ENCODE data around the gene FUT8.

Gene FUT8

DNA sequence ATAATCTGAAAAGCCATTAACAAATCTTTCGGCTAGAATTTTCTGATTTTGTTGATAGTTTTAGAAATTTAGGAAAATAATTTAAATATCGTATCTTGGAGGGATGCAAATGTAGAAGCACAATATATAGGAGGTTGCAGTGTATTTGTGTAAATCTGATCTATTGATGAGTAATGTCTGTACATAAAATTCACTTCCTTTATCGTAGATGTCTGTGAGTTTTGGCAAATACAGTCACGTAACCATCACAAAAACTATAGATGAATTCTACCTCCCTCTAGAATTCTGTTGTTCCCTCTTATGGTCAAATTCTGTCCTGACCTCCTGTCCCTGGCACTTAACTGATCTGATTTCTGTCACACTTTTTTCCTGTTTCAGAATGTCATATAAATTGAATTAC is 151.8 kb downstream of the FUT8 start:
- TF ChIP-seq, protein P1, sequence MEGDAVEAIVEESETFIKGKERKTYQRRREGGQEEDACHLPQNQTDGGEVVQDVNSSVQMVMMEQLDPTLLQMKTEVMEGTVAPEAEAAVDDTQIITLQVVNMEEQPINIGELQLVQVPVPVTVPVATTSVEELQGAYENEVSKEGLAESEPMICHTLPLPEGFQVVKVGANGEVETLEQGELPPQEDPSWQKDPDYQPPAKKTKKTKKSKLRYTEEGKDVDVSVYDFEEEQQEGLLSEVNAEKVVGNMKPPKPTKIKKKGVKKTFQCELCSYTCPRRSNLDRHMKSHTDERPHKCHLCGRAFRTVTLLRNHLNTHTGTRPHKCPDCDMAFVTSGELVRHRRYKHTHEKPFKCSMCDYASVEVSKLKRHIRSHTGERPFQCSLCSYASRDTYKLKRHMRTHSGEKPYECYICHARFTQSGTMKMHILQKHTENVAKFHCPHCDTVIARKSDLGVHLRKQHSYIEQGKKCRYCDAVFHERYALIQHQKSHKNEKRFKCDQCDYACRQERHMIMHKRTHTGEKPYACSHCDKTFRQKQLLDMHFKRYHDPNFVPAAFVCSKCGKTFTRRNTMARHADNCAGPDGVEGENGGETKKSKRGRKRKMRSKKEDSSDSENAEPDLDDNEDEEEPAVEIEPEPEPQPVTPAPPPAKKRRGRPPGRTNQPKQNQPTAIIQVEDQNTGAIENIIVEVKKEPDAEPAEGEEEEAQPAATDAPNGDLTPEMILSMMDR (IDR thresholded peaks at IDR 0.05) = no peak
- no peaks in the 10 kb centered on the region for H3K36me3 ChIP-seq (ENCODE audit: control insufficient read depth, insufficient read depth, low read length)
- no peaks in the 10 kb centered on the region for H3K4me1 ChIP-seq
- no peaks in the 10 kb centered on the region for H3K9me3 ChIP-seq (ENCODE audit: control insufficient read depth, low read length)
- H2AFZ ChIP-seq = no peak overlapping the region
- no peak overlapping the region for H3K9ac ChIP-seq
- H3K79me2 ChIP-seq = no peaks in the 10 kb centered on the region
- no peak overlapping the region for H3K27ac ChIP-seq
- no peak overlapping the region for H3K4me3 ChIP-seq (ENCODE audit: low read depth, low read length)
- no peak overlapping the region for H3K4me2 ChIP-seq (ENCODE audit: low read length)
- no peaks in the 10 kb centered on the region for H3K27me3 ChIP-seq (ENCODE audit: control insufficient read depth, insufficient read depth, low read length)

DNA sequence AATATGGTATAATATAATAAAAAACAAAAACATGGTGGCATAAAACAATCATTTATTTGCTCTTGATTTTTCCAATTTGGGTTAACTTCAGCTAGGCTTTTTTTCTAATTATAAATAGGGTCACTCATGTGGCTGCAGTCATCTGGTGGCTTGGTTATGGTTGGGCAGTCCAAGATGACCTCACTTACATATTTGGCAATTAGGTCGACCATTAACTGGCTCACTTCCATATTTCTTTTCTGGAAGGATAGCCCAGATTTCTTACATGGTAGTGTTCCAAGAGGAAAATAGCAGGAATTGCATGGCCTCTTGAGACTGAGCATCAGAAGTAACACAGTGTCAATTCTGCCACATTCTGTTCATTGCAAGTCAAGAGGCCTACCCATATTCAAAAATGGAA is 153.4 kb downstream of the FUT8 start:
- Histone ChIP-seq H3K9ac (no peak overlapping the region), H3K9me3 (ENCODE audit: control insufficient read depth, low read length) (no peaks in the 10 kb centered on the region), H3K79me2 (no peaks in the 10 kb centered on the region), H3K27me3 (ENCODE audit: control insufficient read depth, insufficient read depth, low read length) (no peaks in the 10 kb centered on the region), H2AFZ (no peak overlapping the region), H3K27ac (no peak overlapping the region), H3K4me1 (no peaks in the 10 kb centered on the region), H3K4me2 (ENCODE audit: low read length) (no peak overlapping the region), H3K4me3 (ENCODE audit: low read depth, low read length) (no peak overlapping the region), H3K36me3 (ENCODE audit: control insufficient read depth, insufficient read depth, low read length) (no peaks in the 10 kb centered on the region)
- TF ChIP-seq, protein P1 (IDR thresholded peaks at IDR 0.05) = no peak

DNA sequence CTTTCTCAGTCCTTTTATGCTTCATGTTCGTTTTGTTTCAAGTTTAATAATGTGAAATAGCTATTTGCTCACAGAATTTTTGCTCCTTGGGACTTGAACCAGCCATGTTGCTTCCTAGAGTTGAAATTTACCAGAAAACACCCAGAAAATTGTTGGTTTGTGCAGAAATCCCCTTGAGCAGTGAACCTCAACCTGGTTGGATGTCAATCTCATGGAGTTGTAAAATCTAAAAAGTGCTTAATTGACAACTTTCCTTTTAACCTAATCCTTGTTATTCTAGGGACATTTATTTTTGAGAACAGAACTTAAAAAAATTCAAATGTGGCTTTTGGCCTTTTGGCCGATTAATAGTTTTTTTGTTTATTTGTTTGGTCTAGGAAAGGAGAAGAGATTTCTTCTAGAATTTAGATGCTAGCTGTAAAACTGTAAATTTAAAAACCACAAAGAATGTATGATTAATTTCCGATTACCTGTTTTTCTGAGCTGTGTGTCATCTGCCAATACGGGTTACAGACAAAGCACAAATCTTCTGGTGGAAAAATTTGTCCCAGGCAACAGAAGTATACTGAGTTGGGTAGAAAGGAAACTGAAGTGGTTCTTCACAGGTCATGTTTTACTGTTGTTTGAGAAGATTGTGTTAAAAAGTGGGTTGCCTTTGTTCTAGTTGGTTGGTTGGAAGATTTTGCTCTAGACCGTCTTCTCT is 154.4 kb downstream of the FUT8 start:
- TF ChIP-seq, protein P1 (IDR thresholded peaks at IDR 0.05) = no peak
- no peaks in the 10 kb centered on the region for H3K79me2 ChIP-seq
- no peak overlapping the region for H2AFZ ChIP-seq
- H3K4me3 ChIP-seq (ENCODE audit: low read depth, low read length) = no peak overlapping the region
- H3K9me3 ChIP-seq (ENCODE audit: control insufficient read depth, low read length) = no peaks in the 10 kb centered on the region
- no peaks in the 10 kb centered on the region for H3K36me3 ChIP-seq (ENCODE audit: control insufficient read depth, insufficient read depth, low read length)
- H3K4me2 ChIP-seq (ENCODE audit: low read length) = no peak overlapping the region
- H3K9ac ChIP-seq = no peak overlapping the region
- H3K27me3 ChIP-seq (ENCODE audit: control insufficient read depth, insufficient read depth, low read length) = no peaks in the 10 kb centered on the region
- H3K27ac ChIP-seq = no peak overlapping the region
- H3K4me1 ChIP-seq = no peaks in the 10 kb centered on the region

DNA sequence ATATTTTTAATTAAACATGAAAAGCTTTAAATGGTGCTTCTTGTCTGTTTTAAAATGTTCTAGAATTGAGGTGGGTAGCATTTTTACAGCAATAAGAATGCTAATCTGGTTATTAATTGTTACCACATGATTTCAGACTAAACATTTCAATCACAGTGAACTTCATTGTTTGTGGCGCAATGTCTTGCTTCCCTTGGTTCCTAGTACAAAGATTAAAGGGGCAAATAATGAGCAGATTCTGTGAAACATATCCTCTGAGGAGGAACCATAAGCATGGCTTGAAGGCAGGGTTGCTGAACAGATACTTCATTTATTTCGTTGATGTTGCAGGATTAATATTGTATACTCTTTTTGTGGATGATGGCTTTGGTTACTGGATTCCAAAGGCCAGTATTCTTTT is 162.1 kb downstream of the FUT8 start:
- Histone ChIP-seq H3K9me3 (ENCODE audit: control insufficient read depth, low read length) (no peaks in the 10 kb centered on the region), H3K4me2 (ENCODE audit: low read length) (no peak overlapping the region), H3K27me3 (ENCODE audit: control insufficient read depth, insufficient read depth, low read length) (no peaks in the 10 kb centered on the region), H3K4me1 (no peaks in the 10 kb centered on the region), H3K79me2 (no peaks in the 10 kb centered on the region), H3K27ac (no peak overlapping the region), H3K36me3 (ENCODE audit: control insufficient read depth, insufficient read depth, low read length) (no peaks in the 10 kb centered on the region), H2AFZ (no peak overlapping the region), H3K4me3 (ENCODE audit: low read depth, low read length) (no peak overlapping the region), H3K9ac (no peak overlapping the region)
- TF ChIP-seq, protein P1 (IDR thresholded peaks at IDR 0.05) = no peak

DNA sequence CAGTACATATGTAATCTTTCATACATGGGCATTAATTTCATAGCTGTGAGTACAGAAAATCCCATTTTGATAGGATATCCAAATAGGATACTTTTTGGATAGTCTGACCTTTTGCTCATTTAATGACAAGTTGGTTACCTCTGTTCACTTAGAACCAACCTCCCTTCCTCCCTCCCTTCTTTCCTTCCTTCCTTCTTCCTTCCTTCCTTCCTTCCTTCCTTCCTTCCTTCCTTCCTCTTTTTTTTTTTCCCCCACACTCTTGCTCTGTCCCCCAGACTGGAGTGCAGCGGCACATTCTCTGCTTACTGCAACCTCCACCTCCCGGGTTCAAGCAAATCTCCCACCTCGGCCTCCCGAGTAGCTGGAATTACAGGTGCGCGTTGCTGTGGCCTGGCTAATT is 162.9 kb downstream of the FUT8 start:
- H3K9me3 ChIP-seq (ENCODE audit: control insufficient read depth, low read length) = no peaks in the 10 kb centered on the region
- H3K27ac ChIP-seq = no peak overlapping the region
- H3K4me2 ChIP-seq (ENCODE audit: low read length) = no peak overlapping the region
- TF ChIP-seq, protein P1 (IDR thresholded peaks at IDR 0.05) = no peak
- H3K27me3 ChIP-seq (ENCODE audit: control insufficient read depth, insufficient read depth, low read length) = no peaks in the 10 kb centered on the region
- H3K79me2 ChIP-seq = no peaks in the 10 kb centered on the region
- H3K9ac ChIP-seq = no peak overlapping the region
- no peak overlapping the region for H3K4me3 ChIP-seq (ENCODE audit: low read depth, low read length)
- no peaks in the 10 kb centered on the region for H3K4me1 ChIP-seq
- H3K36me3 ChIP-seq (ENCODE audit: control insufficient read depth, insufficient read depth, low read length) = no peaks in the 10 kb centered on the region
- H2AFZ ChIP-seq = no peak overlapping the region
